Epithelial cell of proximal tubule (primary cell): ENCODE data around the gene ZNF142. TPM values are rescaled to one million over a fixed set of nuclear protein-coding genes. Genes with fewer than 3 reads are reported as not detected.
A peak's percentile ranks its signal among the peaks of the same experiment; 100 is the strongest.

Experiments
- DNase-seq: peaks from one replicate; pipeline ENCODE4 v3.0.0-alpha.2; 2011; ENCODE audit warnings: low read depth
- H3K4me3 ChIP-seq: 2 replicates; pipeline ENCODE4 v1.5.1; 2011; ENCODE audit warnings: low read depth, mild to moderate bottlenecking, low read length
- CTCF ChIP-seq: conservative IDR thresholded peaks from 2 replicates; pipeline ENCODE4 v1.5.1; 2012; ENCODE audit warnings: low read depth, mild to moderate bottlenecking, low read length
- total RNA-seq: library from RNA; depleted of rRNA; stranded (reverse); fragments of >200 nt; gene quantifications from 2 replicates; pipeline ENCODE4 v1.2.3, GENCODE V29; 2015

The ZNF142 gene
- total RNA-seq, 1 donor from 2014 or later: 16.0 TPM

- DNase-seq: no peak
- no peak overlapping the region for H3K4me3 ChIP-seq
- no peak for TF ChIP-seq CTCF
Measured at GRCh38 chr2:218621007-218621406, 38.4 kb downstream of the ZNF142 start.

- no peak overlapping the region for H3K4me3 ChIP-seq
- DNase-seq: no peak
- TF ChIP-seq CTCF: peak; percentile 47
Measured at GRCh38 chr2:218618102-218618860, 41.1 kb downstream of the ZNF142 start.

- no peak for DNase-seq
- no peak overlapping the region for H3K4me3 ChIP-seq
- TF ChIP-seq CTCF: no peak
Measured at GRCh38 chr2:218615868-218616315, 43.5 kb downstream of the ZNF142 start.

GRCh38 chr2:218607436-218608115 lies 51.8 kb downstream of the ZNF142 start, which contains the start of gene PLCD4:
PLCD4 (plus strand) TSS chr2:218607899; CDS start chr2:218615740, 7,841 bp downstream.
- peak within 1 kb of the TSS; percentile 49 for H3K4me3 ChIP-seq
- DNase-seq: no peak
- TF ChIP-seq CTCF: peak; percentile 3

GRCh38 chr2:218605432-218605831 lies 54.0 kb downstream of the ZNF142 start:
- no peak for TF ChIP-seq CTCF
- no peak for DNase-seq
- no peak overlapping the region for H3K4me3 ChIP-seq

Other genes with a start within 250 kb of the ZNF142 start
- gene VIL1, start 240.5 kb downstream of the ZNF142 start, total RNA-seq: not detected in 2 replicates
- 6.8 and 14.9 TPM in 2 replicates for gene USP37, start 91.3 kb downstream of the ZNF142 start, total RNA-seq
- 56.8 and 71.0 TPM in 2 replicates for gene CNOT9, start 90.8 kb downstream of the ZNF142 start, total RNA-seq
- gene PLCD4, start 51.7 kb downstream of the ZNF142 start, total RNA-seq: 0.29 and 0.58 TPM in 2 replicates
- gene BCS1L, start 60 bp upstream of the ZNF142 start, total RNA-seq: 38.2 and 62.1 TPM in 2 replicates
- 23.1 and 32.6 TPM in 2 replicates for gene RNF25, start 12.4 kb upstream of the ZNF142 start, total RNA-seq
- 9.7 and 16.0 TPM in 2 replicates for gene STK36, start 12.5 kb upstream of the ZNF142 start, total RNA-seq
- gene TTLL4, start 51.2 kb upstream of the ZNF142 start, total RNA-seq: 20.5 and 37.0 TPM in 2 replicates
- gene CYP27A1, start 122.5 kb upstream of the ZNF142 start, total RNA-seq: 28.6 and 49.0 TPM in 2 replicates
- not detected in 2 replicates for gene PRKAG3, start 172.2 kb upstream of the ZNF142 start, total RNA-seq
- gene WNT6, start 200.2 kb upstream of the ZNF142 start, total RNA-seq: not detected in 2 replicates
- gene WNT10A, start 221.2 kb upstream of the ZNF142 start, total RNA-seq: 1.2 and 2.2 TPM in 2 replicates